ENCODE data around the gene SOCS4.

DNA sequence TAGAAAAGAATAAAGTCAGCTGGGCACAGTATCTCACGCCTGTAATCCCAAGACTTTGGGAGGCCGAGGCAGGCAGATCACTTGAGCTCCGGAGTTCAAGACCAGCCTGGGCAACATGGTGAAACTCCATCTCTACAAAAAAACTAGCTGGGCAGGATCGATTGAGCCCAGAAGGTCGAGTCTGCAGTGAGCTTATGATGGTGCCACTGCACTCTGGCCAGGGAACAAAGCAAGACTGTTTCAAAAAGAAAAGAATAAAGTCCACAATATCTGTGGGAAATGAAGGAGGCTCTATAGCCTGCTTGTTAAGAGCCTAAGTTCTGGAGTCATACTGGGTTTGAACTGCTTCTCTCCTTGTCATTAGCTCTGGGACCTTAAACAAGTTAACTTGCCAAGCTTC lies 32.3 kb downstream of the SOCS4 start:
- TF ChIP-seq, protein P1, sequence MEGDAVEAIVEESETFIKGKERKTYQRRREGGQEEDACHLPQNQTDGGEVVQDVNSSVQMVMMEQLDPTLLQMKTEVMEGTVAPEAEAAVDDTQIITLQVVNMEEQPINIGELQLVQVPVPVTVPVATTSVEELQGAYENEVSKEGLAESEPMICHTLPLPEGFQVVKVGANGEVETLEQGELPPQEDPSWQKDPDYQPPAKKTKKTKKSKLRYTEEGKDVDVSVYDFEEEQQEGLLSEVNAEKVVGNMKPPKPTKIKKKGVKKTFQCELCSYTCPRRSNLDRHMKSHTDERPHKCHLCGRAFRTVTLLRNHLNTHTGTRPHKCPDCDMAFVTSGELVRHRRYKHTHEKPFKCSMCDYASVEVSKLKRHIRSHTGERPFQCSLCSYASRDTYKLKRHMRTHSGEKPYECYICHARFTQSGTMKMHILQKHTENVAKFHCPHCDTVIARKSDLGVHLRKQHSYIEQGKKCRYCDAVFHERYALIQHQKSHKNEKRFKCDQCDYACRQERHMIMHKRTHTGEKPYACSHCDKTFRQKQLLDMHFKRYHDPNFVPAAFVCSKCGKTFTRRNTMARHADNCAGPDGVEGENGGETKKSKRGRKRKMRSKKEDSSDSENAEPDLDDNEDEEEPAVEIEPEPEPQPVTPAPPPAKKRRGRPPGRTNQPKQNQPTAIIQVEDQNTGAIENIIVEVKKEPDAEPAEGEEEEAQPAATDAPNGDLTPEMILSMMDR (IDR thresholded peaks at IDR 0.05) = no peak
- TF ChIP-seq POLR2AphosphoS5 (IDR thresholded peaks at IDR 0.05) = no peak
- TF ChIP-seq POLR2A (IDR thresholded peaks at IDR 0.05; ENCODE audit: low read depth) = no peak
